HG03521 (cell line): ENCODE measurements around the gene P2RY14.

Experiments used
- ATAC-seq: cut with Tn5 transposase; IDR thresholded peaks from one replicate; pipeline ENCODE4 v1.9.1; 2021; ENCODE audit warnings: mild to moderate bottlenecking, moderate library complexity; ENCODE audit not compliant: unreplicated experiment

Gene P2RY14

DNA sequence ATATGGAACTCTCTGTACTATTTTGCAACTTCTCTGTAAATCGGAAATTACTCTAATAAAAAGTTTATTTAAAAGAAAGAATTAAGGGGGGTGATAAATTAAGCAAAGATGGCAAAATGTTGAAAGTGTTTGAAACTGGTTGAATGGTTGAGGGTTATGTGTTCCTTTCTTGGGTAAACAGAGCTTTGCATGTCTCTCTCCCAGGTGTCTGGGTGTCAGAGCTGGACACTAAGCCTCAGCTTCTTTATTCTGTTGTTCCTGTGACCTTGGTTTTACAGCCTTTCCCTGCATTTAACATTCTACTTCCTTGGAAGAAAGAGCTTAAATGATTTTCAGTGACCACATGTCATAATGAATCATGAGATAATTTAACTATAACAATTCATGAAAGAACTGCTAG lies 82.5 kb downstream of the P2RY14 start:
- no peak for ATAC-seq

DNA sequence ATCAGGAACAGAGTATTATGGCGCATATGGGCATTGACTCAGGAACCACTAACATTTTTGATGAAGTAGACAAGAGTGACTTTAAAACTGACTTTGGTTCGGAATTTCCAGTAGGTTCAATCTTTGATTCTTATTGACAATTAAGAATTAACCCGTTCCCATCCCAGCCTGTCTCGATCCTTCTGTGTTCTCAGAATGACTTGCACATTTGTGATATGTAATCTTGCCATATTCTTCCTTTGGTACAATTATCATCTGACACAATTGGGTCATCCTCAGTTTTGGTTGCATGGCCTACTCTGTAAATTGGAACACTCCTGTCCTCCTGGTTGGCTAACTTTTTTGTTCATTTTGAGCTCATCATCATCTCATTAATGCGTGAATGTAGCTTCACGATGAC lies 85.8 kb downstream of the P2RY14 start:
- ATAC-seq = no peak

DNA sequence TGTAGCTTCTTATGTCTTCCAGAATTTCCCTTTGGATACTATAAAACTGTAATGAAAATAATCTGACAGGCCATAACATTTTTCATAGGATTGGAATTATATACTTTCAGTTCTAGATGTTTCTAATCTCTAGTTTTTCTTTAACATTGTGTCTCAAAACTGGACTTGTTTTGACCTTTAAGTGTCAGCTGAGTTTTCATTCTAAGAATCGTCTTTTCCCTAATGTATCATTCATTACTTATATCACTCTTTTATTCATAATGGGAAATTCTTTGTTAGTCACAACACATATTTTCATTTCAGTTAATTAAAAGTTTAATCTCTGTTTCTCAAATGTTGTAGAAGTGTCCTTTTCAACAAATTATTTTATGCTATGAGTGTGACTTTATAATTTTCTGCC lies 87.2 kb downstream of the P2RY14 start:
- ATAC-seq = no peak

DNA sequence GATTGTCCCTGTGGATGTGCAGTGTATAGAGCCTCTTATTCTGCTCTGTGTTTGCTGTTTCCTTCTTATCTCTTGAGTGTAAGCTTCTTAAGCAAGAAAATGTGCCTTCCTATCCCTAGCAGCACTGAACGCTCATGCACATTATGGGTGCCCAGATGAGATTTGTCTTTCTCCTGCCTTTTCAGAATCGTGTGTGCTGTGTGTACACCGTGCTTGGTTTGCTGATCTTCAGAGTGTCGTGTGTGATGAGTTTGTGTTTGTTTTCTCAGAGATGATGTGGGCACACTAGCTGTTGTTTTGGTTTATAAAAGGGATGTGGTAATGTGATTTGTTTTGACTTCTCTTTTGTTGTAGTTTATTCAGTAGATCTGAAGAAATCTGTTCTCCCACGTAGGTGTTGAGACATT lies 95.1 kb downstream of the P2RY14 start:
- ATAC-seq = no peak

DNA sequence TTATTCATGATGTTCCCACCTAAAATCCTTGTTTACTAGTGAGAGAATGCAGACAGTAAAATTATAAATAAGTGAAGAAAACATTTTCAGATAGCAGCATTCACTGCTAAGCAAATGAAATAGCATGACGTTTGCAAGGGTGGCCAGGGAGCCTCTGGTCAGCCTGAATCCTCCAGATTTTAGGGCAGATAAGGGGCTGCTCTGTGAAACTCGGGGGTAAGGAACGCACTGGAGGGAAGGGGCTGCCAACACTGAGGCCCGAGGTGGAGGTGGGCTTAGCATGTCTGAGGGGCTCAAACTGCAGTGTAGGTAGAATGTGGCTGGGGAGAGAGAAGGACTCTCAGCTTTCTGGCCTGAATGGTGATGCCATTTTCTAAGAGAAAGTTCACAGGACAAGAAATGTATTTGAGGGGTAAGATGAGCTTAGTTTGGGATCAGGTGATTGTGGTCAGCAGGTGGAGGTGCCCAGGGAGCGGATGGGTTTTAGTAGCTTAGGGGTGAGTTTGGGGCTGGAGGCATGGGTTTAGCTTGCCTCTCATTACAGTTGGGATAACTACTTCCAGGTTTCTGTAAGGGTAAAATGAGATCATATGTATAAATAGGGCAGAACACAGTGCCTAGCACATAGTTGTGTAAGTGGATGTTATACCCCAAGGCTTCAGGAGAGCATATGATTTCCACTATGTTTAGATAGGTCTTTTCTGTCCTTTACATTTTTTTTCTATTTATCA lies 95.8 kb downstream of the P2RY14 start:
- ATAC-seq = no peak

DNA sequence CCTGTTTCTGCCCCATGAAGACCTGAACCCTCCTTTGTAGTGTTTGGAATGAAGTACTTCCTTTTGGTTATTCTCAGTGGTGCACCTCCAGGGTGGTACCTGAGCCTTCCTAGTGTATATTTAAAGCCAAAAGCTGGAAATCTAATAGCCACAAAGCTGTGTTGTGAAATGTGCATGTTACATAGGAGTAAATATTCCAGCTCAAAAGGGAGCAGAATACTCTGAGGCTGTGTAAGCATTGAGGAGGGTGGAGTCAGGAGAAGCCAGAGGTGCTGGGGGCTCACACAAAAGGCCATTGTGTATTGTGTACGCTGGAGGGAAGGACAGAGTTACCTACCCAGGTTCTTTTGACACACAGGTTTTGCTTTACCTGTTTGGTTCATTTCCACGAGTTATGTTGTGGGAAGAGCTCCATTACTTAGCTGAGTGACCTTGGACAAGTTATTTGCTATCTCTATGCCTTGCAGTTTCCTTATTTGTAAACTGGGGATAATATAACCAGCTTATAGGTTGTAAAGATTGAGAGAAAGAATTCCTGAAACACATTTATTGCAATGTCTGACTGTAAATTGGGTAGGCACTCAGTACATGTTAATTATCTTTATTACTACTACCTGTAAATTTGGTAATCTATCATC lies 100.0 kb downstream of the P2RY14 start:
- ATAC-seq = no peak

DNA sequence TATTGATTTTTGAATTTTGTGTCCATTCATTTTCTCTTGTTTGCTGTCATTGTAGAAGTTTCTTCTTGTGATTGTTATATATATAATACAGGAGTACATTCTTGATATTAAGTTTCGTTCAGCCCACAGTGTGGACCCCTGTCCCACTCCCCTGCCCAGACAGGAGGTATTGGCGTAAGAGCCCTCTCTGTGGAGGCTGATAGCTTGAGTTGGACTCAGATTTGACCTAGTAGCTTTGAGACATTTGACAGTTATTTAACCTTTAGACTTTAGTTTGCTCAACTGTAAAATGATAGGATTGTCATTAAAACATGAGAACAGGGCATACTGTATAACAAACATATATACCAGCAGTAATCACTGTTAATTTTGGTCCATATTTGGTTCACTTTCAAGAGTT lies 102.4 kb downstream of the P2RY14 start:
- ATAC-seq = no peak

DNA sequence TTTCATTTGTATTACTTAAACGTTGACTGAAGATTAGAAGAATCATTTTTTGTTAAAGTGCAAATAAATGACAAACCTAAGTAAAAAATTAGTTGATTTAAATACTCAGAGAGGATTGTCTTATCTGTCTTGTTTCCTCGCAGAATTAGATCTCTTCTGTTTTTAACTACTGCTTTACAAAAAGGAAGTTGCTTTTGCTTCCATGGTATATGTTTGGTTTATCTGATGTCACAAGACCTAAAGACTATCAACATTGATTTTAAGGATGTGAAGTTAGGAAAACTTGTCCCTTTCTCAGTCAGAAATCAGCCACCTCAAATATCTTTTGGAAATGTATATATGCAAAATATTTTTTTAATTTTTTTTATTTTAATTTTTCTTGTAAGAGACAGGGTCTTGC lies 104.0 kb downstream of the P2RY14 start:
- ATAC-seq = no peak

DNA sequence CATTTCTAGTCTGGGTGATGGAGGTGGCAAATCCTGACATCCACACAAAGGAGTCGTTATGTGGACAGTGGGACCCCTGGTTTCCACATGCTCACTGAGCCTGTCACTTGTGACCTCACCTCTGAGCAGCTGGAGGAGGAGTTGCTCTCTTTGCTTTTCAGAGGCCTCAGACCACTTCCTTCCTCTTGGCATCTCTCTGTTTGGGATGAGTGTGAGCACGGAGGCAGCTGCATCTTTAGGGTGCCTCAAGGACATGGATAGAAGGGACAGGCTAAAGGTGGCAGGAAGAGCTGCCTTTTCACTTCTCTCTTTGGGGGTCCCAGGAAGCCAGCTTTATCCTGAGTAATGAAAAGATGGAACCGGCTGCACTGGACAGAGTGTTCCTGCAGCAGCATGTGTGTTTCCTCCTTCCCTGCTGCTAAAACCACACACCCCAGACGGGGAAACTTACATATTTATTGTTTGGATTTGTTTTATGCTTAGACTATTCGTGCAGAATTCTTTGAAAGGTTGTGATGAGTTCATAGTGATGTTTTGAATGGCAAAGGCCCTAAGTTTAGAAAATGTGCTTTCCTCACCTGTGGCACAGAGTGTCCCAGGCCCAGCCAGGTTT lies 107.1 kb downstream of the P2RY14 start:
- peak; percentile 49 for ATAC-seq

DNA sequence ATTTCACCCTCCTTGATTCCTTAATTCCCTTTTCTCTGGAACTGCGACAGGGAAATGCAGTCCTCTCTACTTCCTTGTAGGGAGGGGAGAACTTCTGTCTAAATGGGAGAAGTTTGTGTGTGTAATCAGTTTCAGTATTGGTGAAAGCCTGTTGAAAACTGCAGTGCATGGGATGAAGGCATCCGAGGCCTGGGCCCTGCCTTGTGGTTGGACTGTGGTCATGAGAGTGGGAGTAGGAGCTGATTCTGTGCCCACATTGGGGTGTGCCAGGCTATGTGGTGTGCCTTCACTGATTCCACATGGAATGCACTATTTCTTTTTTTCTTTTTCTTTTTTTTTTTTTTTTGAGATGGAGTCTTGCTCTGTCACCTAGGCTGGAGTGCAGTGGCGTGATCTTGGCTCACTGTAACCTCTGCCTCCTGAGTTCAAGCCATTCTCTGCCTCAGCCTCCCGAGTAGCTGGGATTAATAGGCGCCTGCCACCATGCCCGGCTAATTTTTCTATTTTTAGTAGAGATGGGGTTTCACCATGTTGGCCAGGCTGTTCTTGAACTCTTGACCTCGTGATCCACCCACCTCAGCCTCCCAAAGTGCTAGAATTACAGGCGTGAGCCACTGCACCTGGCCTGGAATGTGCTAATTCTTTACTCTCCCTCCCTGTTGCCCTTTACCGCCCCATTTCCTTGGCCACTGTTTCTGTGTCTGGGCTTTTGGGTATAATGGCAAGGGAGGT lies 108.2 kb downstream of the P2RY14 start:
- ATAC-seq = peak; percentile 12

DNA sequence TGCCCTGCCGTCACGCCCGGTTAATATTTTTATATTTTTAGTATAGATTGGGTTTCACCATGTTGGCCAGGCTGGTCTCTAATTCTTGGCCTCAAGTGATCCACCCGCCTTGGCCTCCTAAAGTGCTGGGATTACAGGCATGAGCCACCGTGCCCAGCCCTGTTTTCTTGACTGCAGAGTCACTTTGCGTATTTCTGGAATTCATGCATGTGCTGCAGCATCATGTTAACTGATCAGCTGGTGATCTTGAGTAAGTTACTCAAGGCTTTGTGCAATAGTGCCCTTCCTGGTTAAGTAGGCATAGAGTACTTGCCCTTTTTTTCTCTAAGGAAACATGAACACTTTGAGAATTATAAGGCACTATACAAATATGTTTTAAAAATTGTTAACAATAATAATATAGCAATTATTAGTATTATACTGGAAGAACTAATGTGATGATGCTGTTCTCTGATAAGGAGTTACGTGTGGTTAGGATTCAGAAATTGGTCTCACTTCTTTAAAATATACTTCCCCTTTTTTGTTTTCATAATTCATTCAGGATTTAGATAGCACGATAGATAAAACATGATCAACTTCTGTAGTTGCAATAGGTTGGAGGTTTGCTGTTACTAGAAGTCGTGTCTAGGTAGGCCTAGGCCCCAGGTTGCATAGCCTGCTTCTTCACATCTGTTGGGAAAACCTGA lies 108.9 kb downstream of the P2RY14 start:
- ATAC-seq = peak; percentile 40

DNA sequence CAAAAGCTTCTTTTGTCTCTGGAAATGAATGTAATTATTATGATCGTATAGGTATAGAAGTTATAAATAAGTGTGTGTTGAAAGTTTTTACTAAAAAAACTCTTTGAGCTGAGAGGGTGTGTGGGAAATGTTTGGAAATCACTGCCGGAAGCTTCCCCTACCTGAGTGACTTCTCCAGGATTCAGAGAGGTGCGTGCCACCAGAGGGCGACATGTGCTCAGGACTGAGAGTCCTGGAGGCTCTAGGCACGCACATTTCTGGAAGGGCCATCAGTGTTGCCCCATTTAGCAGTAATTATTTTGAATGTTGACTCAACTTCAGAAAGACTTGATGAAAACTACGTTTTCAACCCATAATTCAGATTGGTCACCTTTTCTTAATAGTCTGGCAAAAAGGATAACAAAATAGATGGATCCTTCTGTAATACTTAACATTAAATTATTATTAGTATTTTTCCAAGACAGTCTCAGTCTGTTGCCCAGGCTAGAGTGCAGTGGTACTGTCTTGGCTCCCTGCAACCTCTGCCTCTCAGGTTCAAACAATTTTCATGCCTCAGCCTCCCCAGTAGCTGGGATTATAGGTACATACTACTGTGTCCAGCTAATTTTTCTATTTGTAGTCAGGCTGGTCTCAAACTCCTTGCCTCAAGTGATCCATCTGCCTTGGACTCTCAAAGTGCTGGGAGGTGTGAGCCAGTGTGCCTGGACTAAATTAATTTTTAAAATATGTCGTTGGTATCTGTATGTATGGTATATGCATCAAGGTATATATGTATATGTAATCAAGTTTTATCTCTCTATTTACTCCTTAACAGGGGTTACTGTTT lies 109.9 kb downstream of the P2RY14 start:
- peak; percentile 36 for ATAC-seq

DNA sequence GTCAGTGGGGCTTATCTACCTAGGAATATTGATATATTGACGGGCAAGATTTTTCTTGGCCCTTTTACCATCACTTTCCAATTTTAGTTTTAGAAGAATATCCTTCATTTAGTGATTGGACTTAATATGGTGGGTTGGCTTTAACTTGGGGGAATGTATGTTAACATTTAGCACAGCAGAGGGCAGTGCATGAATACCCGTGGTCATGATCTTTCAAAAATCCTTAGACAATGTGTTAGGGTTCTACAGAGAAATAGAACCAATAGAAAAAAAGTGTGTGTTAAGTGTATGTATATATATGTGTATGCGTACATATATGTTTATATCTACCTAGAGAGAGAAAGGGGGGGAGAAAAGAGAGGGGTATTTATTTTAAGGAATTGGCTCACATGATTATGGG lies 112.2 kb downstream of the P2RY14 start:
- no peak for ATAC-seq

DNA sequence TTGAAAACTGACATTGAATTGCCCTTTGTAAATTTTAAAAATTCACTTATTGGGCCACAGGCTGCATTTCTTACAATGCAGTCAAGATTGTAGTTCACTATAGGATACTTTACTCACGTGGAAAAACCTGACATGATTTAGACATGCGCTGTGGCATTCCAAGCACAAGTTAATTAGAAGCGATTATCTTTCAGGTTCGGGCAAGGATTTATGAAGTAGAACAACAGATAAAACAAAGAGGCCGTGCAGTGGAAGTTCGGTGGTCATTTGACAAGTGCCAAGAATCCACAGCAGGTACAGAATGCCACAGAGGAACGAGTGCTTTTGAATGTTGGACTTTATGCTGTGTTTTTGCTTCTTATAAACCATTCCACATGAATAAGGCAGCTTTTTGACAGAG lies 113.1 kb downstream of the P2RY14 start:
- no peak for ATAC-seq
